HepG2 (cell line): Measurements from ENCODE around the gene DPEP3. TPM values are rescaled to one million over a fixed set of nuclear protein-coding genes. Genes with fewer than 3 reads are reported as not detected.
A peak's percentile ranks its signal among the peaks of the same experiment; 100 is the strongest.

Experiments used
- ASH2L ChIP-seq: fragments of 300-600, 200-600 bp; sonication (generic); IDR thresholded peaks from 2 replicates; pipeline ENCODE4 v1.7.0; 2017; ENCODE audit warnings: low read depth, mild to moderate bottlenecking, moderate library complexity, mixed read lengths, low read length; ENCODE audit not compliant: insufficient read length
- DPF2 ChIP-seq: sonication (generic); formaldehyde crosslinking; IDR thresholded peaks from 2 replicates; pipeline ENCODE4 v1.4.0; 2020; ENCODE audit warnings: mild to moderate bottlenecking, low read depth, missing genetic modification reagents, borderline replicate concordance
- ERF ChIP-seq: IDR thresholded peaks from 2 replicates; pipeline ENCODE4 v1.6.1; 2018; ENCODE audit warnings: missing biosample characterization, missing genetic modification reagents
- HES4 ChIP-seq: sonication (generic); formaldehyde crosslinking; IDR thresholded peaks from 2 replicates; pipeline ENCODE4 v1.9.0; 2021; ENCODE audit warnings: mild to moderate bottlenecking, missing genetic modification reagents, borderline replicate concordance
- HHEX ChIP-seq: IDR thresholded peaks from 2 replicates; pipeline ENCODE4 v1.6.1; 2016; ENCODE audit warnings: control low read depth
- HOXA5 ChIP-seq: sonication (generic); formaldehyde crosslinking; IDR thresholded peaks from 2 replicates; pipeline ENCODE4 v1.4.0; 2020; ENCODE audit warnings: missing genetic modification reagents
- NBN ChIP-seq: fragments of 450-650 bp; conservative IDR thresholded peaks from 2 replicates; pipeline ENCODE4 v1.6.1; 2017
- SRSF4 ChIP-seq: fragments of 200-400 bp; formaldehyde crosslinking; IDR thresholded peaks from one replicate; pipeline ENCODE4 v1.6.1; 2018; ENCODE audit warnings: mild to moderate bottlenecking, low read depth, low read length, moderate library complexity; ENCODE audit not compliant: poor library complexity, severe bottlenecking
- SRY ChIP-seq: sonication (generic); formaldehyde crosslinking; IDR thresholded peaks from 2 replicates; pipeline ENCODE4 v1.8.0; 2022; ENCODE audit warnings: mild to moderate bottlenecking, missing genetic modification reagents
- ZMAT3 ChIP-seq: sonication (generic); formaldehyde crosslinking; conservative IDR thresholded peaks from 2 replicates; pipeline ENCODE4 v1.7.0; 2021; ENCODE audit warnings: missing genetic modification reagents
- ZNF34 ChIP-seq: sonication (generic); formaldehyde crosslinking; IDR thresholded peaks from 2 replicates; pipeline ENCODE4 v1.4.0; 2020; ENCODE audit warnings: mild to moderate bottlenecking, missing genetic modification reagents, borderline replicate concordance
- ZNF605 ChIP-seq: sonication (generic); formaldehyde crosslinking; IDR thresholded peaks from 2 replicates; pipeline ENCODE4 v1.8.0; 2022; ENCODE audit warnings: mild to moderate bottlenecking, missing genetic modification reagents
- ZNF816 ChIP-seq: sonication (generic); formaldehyde crosslinking; IDR thresholded peaks from 2 replicates; pipeline ENCODE4 v1.8.0; 2022; ENCODE audit warnings: missing genetic modification reagents, mild to moderate bottlenecking, borderline replicate concordance
- polyA plus RNA-seq, 8 experiments: library from polyadenylated mRNA; depleted of rRNA in 3 of 8; stranded (reverse) in 7 of 8; unstranded in 1 of 8; fragments of >200 nt; fragmentation: Illumina TruSeq in 4 of 8; extraction: Trizol in 4 of 8; gene quantifications; 2 replicates each; pipeline versions ENCODE4 v1.2.1 to v1.2.3, GENCODE V29; 2011 to 2016; ENCODE audit warnings: low read depth in 4 of 8, missing spikeins in 1 of 8, mixed read lengths in 1 of 8; ENCODE audit not compliant: insufficient read depth in 1 of 8
- total RNA-seq, 5 experiments: library from RNA; depleted of rRNA; stranded (reverse); fragments of >200 nt; fragmentation: Illumina TruSeq; extraction: Trizol; gene quantifications; 2 replicates each; pipeline ENCODE4 v1.2.3, GENCODE V29; 2016; ENCODE audit warnings: low read depth in 1 of 5
- TF ChIP-seq, protein P1 (sequence below): sonication (generic); formaldehyde crosslinking; IDR thresholded peaks from 2 replicates; pipeline ENCODE4 v1.9.0; 2021; ENCODE audit warnings: missing genetic modification reagents, borderline replicate concordance
- TF ChIP-seq, protein P2 (sequence below): sonication (generic); formaldehyde crosslinking; IDR thresholded peaks from 2 replicates; pipeline ENCODE4 v1.4.0; 2020; ENCODE audit warnings: mild to moderate bottlenecking, missing genetic modification reagents
- TF ChIP-seq, protein P3 (sequence below): sonication (generic); formaldehyde crosslinking; IDR thresholded peaks from 2 replicates; pipeline ENCODE4 v1.4.0; 2020; ENCODE audit warnings: low read depth, missing genetic modification reagents
- TF ChIP-seq, protein P4 (sequence below), 2 experiments: sonication (generic) in 1 of 2; formaldehyde crosslinking in 1 of 2; IDR thresholded peaks; 2 replicates each; pipeline versions ENCODE4 v1.5.1 to v1.6.1; 2011 to 2020; ENCODE audit warnings: borderline replicate concordance in 1 of 2, low read depth in 1 of 2, low read length in 1 of 2, mild to moderate bottlenecking in 1 of 2, missing genetic modification reagents in 1 of 2, moderate library complexity in 1 of 2
- TF ChIP-seq, protein P5 (sequence below): sonication (generic); formaldehyde crosslinking; IDR thresholded peaks from 2 replicates; pipeline ENCODE4 v1.5.1; 2020; ENCODE audit warnings: mild to moderate bottlenecking, moderate library complexity, missing genetic modification reagents

The DPEP3 gene
- total and polyA plus RNA-seq, 2 of the 13 experiments (the other 11 are each of a cell fraction or from before 2014, with no cell fraction given): not detected

DNA sequence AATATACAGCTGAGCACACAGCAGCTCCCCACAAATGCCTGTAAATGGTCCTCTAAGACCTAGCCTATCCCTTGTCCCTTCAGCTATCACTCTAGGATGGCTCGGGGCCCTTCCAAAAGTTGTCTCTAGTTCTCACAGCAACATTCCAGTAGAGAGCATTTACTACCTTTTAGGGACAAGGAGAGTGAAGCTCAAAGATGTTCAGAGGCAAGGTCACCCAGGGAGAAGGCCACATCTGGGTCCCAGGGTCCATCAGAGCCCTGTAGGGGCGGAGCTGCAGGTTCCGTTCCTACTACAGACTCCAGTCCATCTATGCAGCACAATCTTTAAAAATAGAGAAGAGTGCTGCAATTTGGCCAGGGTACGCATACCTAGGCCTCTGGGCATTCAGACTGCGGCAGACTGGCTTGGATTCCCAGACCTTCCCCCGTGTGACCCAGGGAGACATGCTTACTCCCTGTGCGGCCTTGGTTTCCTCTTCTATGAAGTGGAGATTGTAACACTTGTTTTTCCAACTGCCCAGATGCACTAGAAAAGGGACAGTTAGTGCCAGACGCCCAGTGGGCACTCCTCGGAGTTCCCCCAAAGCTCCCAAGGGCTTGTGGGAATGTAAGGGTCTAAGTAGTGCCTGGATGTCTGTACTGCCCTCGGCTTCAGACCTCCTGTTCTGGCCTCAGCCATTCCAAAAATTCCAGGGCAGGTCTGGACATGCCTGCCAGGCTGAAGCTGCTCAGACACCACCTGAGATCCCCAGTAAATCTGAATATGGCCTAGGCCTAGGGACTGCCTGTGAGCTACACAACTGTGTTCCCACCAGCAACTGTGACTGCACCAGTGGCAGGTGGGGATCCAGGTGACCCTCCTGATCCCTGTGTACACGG, 14.4 kb downstream of the DPEP3 start (continued):
- TF ChIP-seq, protein P1, sequence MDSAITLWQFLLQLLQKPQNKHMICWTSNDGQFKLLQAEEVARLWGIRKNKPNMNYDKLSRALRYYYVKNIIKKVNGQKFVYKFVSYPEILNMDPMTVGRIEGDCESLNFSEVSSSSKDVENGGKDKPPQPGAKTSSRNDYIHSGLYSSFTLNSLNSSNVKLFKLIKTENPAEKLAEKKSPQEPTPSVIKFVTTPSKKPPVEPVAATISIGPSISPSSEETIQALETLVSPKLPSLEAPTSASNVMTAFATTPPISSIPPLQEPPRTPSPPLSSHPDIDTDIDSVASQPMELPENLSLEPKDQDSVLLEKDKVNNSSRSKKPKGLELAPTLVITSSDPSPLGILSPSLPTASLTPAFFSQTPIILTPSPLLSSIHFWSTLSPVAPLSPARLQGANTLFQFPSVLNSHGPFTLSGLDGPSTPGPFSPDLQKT (CRISPR knock-in tag): no peak
- TF ChIP-seq, protein P2, sequence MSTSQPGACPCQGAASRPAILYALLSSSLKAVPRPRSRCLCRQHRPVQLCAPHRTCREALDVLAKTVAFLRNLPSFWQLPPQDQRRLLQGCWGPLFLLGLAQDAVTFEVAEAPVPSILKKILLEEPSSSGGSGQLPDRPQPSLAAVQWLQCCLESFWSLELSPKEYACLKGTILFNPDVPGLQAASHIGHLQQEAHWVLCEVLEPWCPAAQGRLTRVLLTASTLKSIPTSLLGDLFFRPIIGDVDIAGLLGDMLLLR (CRISPR knock-in tag): no peak
- TF ChIP-seq ZNF34 (peak; percentile 4; the same call in 1 of the 2 replicates), ZNF605 (CRISPR knock-in tag) (peak; percentile 44; the same call in 1 of the 2 replicates), HOXA5 (CRISPR knock-in tag) (no peak), ERF (CRISPR knock-in tag) (no peak), ASH2L (no peak), HHEX (CRISPR knock-in tag) (no peak), ZNF816 (CRISPR knock-in tag) (no peak), HES4 (CRISPR knock-in tag) (no peak), ZMAT3 (CRISPR knock-in tag) (peak; percentile 54), SRSF4 (no peak), NBN (no peak), SRY (CRISPR knock-in tag) (no peak), DPF2 (CRISPR knock-in tag) (no peak)
- TF ChIP-seq, protein P3, sequence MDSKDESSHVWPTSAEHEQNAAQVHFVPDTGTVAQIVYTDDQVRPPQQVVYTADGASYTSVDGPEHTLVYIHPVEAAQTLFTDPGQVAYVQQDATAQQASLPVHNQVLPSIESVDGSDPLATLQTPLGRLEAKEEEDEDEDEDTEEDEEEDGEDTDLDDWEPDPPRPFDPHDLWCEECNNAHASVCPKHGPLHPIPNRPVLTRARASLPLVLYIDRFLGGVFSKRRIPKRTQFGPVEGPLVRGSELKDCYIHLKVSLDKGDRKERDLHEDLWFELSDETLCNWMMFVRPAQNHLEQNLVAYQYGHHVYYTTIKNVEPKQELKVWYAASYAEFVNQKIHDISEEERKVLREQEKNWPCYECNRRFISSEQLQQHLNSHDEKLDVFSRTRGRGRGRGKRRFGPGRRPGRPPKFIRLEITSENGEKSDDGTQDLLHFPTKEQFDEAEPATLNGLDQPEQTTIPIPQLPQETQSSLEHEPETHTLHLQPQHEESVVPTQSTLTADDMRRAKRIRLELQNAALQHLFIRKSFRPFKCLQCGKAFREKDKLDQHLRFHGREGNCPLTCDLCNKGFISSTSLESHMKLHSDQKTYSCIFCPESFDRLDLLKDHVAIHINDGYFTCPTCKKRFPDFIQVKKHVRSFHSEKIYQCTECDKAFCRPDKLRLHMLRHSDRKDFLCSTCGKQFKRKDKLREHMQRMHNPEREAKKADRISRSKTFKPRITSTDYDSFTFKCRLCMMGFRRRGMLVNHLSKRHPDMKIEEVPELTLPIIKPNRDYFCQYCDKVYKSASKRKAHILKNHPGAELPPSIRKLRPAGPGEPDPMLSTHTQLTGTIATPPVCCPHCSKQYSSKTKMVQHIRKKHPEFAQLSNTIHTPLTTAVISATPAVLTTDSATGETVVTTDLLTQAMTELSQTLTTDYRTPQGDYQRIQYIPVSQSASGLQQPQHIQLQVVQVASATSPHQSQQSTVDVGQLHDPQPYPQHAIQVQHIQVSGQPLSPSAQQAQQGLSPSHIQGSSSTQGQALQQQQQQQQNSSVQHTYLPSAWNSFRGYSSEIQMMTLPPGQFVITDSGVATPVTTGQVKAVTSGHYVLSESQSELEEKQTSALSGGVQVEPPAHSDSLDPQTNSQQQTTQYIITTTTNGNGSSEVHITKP (CRISPR knock-in tag): no peak
- TF ChIP-seq, protein P4, sequence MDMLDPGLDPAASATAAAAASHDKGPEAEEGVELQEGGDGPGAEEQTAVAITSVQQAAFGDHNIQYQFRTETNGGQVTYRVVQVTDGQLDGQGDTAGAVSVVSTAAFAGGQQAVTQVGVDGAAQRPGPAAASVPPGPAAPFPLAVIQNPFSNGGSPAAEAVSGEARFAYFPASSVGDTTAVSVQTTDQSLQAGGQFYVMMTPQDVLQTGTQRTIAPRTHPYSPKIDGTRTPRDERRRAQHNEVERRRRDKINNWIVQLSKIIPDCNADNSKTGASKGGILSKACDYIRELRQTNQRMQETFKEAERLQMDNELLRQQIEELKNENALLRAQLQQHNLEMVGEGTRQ (IDR thresholded peaks at IDR 0.05; ENCODE audit: low read depth, low read length): no peak
- TF ChIP-seq, protein P4 (CRISPR knock-in tag; IDR thresholded peaks at IDR 0.05; ENCODE audit: borderline replicate concordance): no peak
- TF ChIP-seq, protein P5, sequence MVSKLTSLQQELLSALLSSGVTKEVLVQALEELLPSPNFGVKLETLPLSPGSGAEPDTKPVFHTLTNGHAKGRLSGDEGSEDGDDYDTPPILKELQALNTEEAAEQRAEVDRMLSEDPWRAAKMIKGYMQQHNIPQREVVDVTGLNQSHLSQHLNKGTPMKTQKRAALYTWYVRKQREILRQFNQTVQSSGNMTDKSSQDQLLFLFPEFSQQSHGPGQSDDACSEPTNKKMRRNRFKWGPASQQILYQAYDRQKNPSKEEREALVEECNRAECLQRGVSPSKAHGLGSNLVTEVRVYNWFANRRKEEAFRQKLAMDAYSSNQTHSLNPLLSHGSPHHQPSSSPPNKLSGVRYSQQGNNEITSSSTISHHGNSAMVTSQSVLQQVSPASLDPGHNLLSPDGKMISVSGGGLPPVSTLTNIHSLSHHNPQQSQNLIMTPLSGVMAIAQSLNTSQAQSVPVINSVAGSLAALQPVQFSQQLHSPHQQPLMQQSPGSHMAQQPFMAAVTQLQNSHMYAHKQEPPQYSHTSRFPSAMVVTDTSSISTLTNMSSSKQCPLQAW (CRISPR knock-in tag): no peak
